ENCODE results near the gene QTRT2. TPM values are rescaled to one million over a fixed set of nuclear protein-coding genes. Genes with fewer than 3 reads are reported as not detected.

QTRT2 gene
- total RNA-seq, 1 donor from 2014 or later = 20.5 TPM

- FAIRE-seq = no peak
- no peak for TF ChIP-seq CTCF (IDR thresholded peaks at IDR 0.05; ENCODE audit: insufficient read depth, low read length, severe bottlenecking)
- Histone ChIP-seq H3K27me3 (ENCODE audit: control insufficient read depth, insufficient read depth, low read length) (peaks cover 1% of the 10 kb centered on the region), H3K4me3 (ENCODE audit: low read depth, low read length) (no peak overlapping the region), H3K36me3 (ENCODE audit: control insufficient read depth, insufficient read depth, low read length) (no peaks in the 10 kb centered on the region)
- DNase-seq (ENCODE audit: low read depth) = no peak
Measured at GRCh38 chr3:114103858-114104257, 47.3 kb downstream of the QTRT2 start.

- Histone ChIP-seq H3K4me3 (ENCODE audit: low read depth, low read length) (no peak overlapping the region), H3K27me3 (ENCODE audit: control insufficient read depth, insufficient read depth, low read length) (peaks cover 1% of the 10 kb centered on the region), H3K36me3 (ENCODE audit: control insufficient read depth, insufficient read depth, low read length) (no peaks in the 10 kb centered on the region)
- DNase-seq (ENCODE audit: low read depth) (peak; percentile 62), FAIRE-seq (no peak)
- TF ChIP-seq CTCF (IDR thresholded peaks at IDR 0.05; ENCODE audit: insufficient read depth, low read length, severe bottlenecking) = no peak
Measured at GRCh38 chr3:114104414-114104813, 47.9 kb downstream of the QTRT2 start.

- H3K36me3 ChIP-seq (ENCODE audit: control insufficient read depth, insufficient read depth, low read length) = no peaks in the 10 kb centered on the region
- TF ChIP-seq CTCF (IDR thresholded peaks at IDR 0.05; ENCODE audit: insufficient read depth, low read length, severe bottlenecking) = no peak
- H3K27me3 ChIP-seq (ENCODE audit: control insufficient read depth, insufficient read depth, low read length) = no peaks in the 10 kb centered on the region
- FAIRE-seq = no peak
- DNase-seq (ENCODE audit: low read depth) = no peak
- no peak overlapping the region for H3K4me3 ChIP-seq (ENCODE audit: low read depth, low read length)
Measured at GRCh38 chr3:114108137-114108536, 51.6 kb downstream of the QTRT2 start.

- H3K36me3 ChIP-seq (ENCODE audit: control insufficient read depth, insufficient read depth, low read length) = no peaks in the 10 kb centered on the region
- no peaks in the 10 kb centered on the region for H3K27me3 ChIP-seq (ENCODE audit: control insufficient read depth, insufficient read depth, low read length)
- no peak for TF ChIP-seq CTCF (IDR thresholded peaks at IDR 0.05; ENCODE audit: insufficient read depth, low read length, severe bottlenecking)
- no peak for FAIRE-seq
- no peak for DNase-seq (ENCODE audit: low read depth)
- H3K4me3 ChIP-seq (ENCODE audit: low read depth, low read length) = no peak overlapping the region
Measured at GRCh38 chr3:114110439-114110838, 53.9 kb downstream of the QTRT2 start.

- DNase-seq (ENCODE audit: low read depth) = peak; percentile 41
- Histone ChIP-seq H3K36me3 (ENCODE audit: control insufficient read depth, insufficient read depth, low read length) (no peaks in the 10 kb centered on the region), H3K27me3 (ENCODE audit: control insufficient read depth, insufficient read depth, low read length) (no peaks in the 10 kb centered on the region), H3K4me3 (ENCODE audit: low read depth, low read length) (no peak overlapping the region)
- FAIRE-seq = no peak
- no peak for TF ChIP-seq CTCF (IDR thresholded peaks at IDR 0.05; ENCODE audit: insufficient read depth, low read length, severe bottlenecking)
Measured at GRCh38 chr3:114111060-114111770, 54.7 kb downstream of the QTRT2 start.

- H3K36me3 ChIP-seq (ENCODE audit: control insufficient read depth, insufficient read depth, low read length) = no peaks in the 10 kb centered on the region
- no peak for FAIRE-seq
- H3K4me3 ChIP-seq (ENCODE audit: low read depth, low read length) = no peak overlapping the region
- H3K27me3 ChIP-seq (ENCODE audit: control insufficient read depth, insufficient read depth, low read length) = no peaks in the 10 kb centered on the region
- no peak for DNase-seq (ENCODE audit: low read depth)
- TF ChIP-seq CTCF (IDR thresholded peaks at IDR 0.05; ENCODE audit: insufficient read depth, low read length, severe bottlenecking) = no peak
Measured at GRCh38 chr3:114112696-114113095, 56.2 kb downstream of the QTRT2 start.

All from bronchial epithelial cell (primary cell).